DMS153 (cell line): ENCODE results near the gene RASGEF1C.
"Not testable (repeated sequence)": the region's sequence is repeated elsewhere in the genome, so short reads cannot be mapped to it uniquely, and the experiment has no call there.

Experiments
- DNase-seq: peaks from one replicate; lab custom pipeline; 2025; lab: John Stamatoyannopoulos, UW

Gene RASGEF1C

DNA sequence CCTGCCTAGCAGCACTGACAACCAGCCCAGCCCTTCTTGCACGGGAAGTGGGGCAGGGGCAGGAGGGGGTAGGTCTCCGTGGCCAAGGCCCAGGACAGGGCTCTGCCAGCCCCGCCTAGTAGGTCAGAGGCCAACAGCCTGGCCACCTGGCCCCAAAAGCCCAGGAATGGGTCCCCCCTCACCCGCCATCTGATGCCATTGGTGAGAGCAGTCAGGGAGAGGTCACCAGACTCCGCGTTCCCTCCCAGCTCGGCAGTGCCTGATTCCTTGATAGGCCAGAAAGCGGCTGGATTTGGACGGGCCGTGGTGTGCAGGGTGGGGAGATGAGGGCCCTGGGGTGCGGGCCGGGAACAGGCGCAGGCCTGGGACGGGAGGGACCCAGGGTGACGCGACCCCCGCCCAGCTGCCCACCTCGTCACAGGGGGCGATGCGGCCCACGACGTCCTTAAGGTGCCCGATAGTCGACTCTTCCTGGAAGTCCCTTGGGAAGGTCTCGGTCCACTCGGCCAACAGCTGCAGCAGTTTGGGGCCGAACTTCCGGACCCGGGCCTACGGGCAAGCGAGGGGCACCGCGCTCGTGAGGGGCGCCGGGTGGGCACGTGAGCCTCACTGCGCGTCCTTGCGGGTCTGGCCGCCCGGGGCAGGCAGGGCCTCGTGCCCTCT lies 72.9 kb downstream of the RASGEF1C start:
- no peak for DNase-seq

DNA sequence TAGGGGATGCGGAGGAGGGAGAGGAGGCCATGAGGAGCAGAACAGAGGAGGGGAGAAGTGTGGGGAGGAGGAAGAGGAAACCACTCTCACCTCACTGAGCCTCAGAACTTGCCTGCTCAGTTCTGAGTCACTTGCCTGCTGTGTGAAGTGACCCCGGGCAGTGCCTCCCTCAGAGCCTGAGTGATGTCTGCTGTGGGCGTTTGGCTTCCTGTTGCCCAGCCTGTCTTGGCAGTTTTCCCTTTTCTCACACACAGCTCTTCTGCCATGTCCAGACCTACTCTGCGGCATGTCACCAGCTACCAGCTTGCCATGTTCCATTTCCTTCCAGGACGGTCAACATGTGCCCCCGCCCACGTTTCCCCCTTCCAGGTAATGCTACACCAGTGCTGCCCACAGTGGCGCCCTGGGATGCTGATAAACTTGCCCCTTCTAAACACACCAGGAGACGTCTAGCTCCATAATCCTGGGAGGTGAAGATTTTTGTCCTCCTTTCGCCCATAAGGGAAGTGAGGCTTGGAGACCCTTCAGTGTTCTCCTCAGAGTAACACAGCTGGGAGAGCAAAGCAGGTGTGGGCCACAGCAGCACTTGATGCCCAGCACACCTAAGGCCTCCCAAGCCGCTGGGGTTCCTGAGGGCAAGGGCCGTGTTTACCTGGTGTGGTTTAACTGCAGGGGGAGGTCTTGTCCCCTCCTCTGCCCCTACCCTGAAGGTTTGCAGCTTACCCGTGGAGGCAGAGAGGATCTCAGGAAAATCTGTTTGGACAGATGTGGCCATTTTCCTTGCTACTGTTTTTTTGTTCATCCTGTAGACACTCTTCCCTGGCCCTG lies 73.7 kb downstream of the RASGEF1C start:
- no peak for DNase-seq

DNA sequence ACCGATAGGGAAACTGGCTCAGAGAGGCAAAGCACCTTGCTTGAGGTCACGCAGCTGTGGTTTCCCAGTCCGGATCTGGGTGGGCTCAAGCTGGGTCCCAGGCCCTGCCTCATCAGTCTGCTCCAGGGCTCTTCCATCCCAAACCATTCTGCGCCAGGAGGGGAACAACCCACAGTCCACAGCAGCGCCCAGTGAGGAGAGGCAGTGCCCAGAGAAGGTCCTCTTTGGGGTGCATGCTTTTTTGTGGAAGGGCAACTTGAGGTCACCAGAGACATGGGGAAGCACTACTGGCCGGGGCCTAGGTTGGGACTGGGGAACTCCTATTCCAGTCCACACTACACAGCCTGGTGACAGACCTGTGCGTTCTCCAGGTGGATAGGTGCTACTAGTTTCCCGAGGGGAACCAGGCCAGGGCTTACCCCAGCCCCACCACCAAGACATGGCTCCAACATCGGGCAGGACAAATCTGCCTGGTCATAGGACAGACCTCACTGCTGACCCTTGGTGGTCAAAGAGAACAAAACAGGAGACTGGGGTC lies 75.0 kb downstream of the RASGEF1C start:
- DNase-seq, result no peak

DNA sequence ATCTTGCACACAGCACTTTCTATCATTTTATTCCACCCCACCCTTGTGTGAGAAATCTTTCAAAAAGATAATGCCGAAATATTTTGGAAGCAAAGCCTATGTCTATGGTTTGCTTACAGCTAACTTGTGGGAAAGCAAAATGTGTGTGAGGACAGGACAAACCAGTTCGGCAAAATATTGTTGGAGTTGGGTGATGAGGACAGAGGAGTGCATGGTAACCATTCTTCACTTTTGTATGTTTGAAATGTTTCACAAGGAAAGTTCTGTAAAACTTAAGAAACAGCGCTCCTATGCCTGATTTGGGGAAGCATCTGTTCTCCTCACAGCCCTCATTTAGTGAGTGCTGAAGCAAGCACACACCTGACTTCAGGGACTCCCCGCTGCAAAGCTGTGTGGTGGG lies 75.5 kb downstream of the RASGEF1C start:
- no peak for DNase-seq

DNA sequence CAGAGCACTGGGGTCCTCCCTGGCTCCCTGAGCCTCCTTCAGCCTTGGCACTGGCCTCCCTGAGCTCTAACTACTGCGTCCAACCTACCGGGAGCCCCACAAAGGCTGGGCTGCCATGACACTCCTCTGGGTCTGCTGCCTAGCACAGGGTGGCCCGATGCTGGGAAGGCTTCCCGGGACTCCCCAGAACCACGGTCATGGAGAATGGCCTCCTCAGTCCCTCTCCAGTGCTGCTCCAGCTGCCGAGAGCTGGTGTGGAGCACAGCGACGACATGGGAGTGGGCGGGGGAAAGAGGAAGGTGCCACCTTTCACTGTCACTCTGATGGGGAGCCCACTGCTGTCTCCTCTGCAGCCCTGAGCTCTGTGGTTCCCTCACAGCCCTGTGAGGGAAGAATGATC lies 76.0 kb downstream of the RASGEF1C start:
- DNase-seq, result no peak

DNA sequence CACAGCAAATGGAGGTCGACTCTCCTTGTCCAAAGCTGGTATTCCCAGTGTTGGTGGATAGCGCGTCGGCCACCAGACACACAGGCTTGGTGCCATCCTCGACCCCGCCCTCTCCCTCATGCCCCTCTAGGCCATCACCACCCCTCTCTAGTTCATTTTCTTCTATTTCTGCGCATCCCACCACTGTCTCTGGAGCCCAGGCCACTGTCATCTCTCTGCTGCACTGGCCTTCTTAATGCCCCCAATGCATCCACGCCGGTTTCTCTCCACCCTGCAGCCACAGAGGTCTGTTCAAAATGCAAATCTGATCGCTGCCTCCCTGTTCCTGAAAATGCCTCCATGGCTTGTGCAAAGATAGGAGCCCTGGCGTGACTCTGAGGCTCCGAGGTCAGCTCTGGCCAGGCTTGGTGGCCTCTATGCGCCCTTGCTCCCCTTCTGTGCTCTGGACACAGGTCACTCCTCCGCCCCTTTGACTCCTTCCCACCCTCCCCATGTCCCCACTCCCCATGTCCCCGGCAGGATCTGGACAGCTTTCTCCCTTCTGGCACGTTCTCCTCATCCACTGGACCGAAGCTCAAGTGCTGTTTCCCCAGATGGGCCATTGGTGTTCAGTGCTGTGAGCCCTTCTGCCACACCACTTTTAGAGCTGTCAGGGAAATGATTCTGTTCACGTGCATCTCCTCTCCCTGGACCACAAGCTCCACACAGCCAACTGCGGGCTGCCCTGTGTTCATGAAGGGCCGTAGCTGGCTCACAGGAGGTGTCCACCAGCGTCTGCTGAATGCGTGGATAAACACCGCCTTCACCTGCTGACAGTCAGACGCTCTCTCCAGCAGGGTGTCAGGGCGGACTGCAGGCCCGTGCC lies 77.9 kb downstream of the RASGEF1C start:
- no peak for DNase-seq

DNA sequence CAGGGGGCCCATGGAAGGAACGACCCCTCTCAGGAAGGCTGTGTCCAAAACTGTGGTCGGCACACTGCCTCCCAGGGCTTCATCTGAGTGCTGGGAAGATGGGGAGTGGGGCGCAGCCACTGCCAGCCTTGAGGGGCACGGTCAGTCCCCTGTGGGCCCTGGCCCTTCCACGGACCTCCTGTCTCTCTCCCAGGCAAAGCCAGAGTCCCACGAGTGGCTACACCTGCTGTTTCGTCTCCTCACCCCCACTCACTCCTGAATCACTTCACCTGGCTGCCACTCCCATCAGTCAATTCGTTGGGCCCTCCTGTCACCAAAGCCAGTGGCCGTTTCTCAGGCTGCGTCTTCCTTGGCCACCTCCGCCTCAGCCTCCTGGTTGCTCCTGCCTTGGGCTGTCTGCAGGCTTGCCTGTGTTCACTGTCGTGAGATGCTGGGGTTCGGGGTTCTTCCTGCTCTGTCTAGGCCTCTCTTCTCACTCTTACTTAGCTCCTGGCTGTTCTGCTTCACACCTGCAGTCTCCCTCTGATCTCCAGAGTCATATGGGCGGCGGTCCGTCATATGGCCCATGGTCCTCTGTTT lies 78.6 kb downstream of the RASGEF1C start:
- no peak for DNase-seq

DNA sequence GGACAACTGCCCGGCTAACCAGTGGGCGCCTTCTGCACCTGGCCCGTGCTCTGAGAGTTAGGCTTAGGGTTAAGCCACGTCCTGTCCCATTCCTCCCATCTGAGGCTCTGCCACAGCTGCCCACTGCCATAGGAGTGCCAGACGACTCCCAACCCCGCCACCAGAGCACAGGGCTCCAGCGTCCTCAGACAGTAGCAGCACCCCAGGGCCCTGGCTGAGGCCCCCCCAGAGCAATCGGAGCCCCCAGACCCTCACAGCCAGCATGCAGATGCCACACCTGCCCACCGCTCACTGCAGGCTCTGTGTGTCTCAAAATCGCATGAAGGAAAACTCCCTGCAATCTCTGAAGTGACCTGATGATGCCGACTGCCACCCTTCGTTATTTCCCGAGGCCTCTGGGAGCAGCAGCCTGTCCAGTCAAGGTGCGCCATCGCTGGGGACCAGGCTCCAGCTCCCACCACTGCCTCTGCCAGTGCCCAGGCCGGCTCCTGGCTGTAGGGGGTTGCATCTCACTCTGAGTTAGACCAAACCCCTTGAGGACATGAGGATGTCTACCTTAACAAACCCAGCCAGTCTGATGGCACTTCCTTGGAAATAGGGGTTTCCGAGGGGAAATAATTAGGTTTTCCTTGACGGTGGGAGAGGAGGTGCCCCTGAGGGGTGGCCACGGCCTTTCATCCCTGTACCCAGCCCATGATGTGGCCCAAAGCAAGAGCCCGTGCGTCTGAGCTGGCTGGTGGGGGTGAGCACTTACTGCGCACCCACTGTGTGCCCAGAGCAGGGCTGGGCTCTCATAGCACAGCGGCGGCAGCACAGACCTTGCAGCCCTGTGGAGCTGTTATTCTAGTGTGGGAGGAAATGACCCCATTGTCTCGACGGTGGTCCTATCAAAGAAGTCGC lies 79.5 kb downstream of the RASGEF1C start:
- DNase-seq, result no peak

DNA sequence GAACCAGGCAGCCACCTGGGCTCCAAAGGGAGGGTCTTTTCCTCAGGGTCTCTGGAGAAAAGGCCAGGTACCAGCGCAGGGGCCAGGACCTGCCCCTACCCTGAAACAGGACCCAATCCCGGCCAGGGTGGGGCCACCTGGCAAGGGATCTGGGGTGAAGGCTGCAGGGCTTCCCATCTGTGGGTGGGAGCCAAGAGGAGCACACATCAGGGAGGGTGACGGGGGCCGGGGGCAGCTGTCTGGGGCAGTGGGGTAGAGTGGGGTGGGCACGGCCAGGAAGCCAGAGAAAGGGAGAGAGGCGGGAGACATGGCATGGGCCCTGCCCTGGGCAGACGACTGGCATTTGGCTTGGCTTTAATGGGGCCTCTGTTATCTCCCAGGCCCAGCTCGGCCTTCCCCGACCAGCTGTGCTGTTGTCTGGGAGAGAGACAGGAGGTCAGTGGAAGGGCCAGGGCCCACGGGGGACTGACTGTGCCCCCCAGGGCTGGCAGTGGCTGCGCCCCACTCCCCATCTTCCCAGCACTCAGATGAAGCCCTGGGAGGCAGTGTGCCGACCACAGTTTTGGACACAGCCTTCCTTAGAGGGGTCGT lies 80.2 kb downstream of the RASGEF1C start:
- no peak for DNase-seq

DNA sequence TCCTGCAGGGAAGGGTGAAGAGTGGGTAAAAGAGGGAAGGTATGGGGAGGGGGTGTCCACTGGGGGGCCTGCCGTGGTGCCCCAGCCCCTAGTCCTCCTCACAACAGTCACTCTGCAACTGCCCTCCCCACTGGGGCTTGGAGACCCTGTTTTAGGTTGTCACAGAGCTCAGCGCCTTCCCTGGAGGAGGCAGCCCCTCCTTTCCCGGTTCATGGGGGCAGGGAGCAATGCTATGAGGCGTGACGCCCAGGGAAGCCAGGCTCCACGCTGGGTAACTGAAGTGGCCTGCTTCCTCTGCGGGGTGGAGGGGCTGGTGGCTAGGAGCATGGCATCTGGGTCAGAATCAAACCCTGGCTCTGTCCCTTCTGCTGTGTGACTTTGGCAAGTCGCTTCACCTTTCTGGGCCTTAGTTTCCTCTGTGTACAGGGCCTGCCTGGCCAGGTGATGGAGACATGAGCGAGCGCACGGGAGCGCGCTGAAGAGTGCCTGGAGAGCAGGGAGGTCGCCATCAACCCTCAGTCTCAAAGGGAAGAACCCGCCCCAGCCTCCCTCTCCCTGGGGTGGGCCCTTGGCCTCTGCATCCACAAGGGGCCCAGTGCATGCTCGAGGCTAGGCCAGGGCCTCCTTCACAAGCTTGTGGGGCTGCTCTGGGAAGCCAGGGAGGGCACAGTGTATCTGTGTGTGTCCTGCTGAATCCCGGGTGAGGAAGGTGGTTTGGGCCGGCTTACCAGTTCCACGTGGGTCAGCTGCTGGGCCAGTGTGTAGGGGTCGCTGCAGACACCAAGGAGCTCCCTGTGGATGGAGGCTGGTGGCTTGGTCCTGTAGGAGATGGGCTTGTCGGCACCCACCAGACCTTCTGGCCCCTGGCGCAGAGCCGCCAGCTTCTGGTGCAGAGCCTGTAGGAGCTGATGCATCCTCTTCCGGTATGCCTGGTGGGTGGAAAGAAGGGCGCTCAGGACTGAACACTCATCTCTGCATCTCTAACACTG lies 81.0 kb downstream of the RASGEF1C start:
- DNase-seq, result no peak

DNA sequence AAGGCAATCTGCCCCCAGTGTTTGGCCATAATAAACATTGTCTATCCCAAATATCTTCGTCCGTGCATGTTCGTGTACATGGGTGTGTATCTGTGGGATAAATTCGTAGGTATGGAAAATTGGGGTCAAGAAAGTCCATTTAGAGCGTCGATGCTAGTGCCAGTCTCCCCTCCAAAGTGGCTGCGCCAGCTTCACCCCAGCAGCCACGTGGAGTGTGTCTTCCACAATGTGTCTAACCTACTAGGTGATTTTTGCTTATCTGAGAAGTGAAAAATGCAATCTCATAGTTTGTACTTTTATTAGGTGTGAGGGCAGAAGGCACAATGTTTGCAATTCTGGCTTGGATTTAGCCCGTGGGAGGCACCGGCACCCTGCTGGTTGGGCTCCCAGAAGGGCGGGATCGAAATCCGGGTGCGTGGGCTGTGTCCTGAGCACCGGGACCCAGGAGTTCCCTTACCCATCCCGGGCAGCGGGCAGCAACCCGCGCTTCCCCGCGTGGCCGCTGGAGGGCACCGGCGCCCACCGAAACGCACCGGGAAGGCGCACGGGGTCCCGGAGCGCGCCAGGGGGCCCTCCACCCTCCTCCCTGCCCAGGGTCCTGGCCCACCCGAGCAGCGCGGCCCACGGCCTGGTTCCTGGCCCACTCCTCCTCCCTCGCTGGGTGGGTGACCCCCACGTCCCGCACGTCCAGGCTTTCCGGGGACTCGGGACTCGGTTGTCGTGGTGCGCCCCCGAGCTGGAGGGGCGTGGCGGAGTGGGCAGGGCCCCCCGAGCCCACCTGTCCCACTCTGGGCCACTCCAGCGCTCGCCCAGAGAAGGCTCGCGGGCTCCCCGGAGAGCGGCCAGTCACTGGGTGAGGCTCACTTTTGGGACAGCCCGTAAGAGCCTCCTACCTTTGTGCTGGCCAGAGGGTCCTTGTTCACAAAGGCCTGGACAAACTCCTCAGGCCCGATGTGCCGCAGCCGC lies 82.0 kb downstream of the RASGEF1C start:
- no peak for DNase-seq

DNA sequence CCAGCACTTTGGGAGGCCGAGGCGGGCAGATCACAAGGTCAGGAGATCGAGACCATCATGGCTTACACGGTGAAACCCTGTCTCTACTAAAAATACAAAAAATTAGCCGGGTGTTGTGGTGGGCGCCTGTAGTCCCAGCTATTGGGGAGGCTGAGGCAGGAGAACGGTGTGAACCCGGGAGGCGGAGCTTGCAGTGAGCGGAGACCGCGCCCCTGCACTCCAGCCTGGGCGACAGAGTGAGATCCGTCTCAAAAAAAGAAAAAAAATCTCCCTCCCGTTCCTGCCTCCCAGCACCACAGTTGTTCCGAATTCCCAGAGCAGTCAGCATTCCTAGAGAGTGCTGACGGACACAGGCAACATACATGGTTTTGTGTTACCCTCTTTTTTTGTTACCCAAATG lies 82.9 kb downstream of the RASGEF1C start:
- DNase-seq, result not testable (repeated sequence)

DNA sequence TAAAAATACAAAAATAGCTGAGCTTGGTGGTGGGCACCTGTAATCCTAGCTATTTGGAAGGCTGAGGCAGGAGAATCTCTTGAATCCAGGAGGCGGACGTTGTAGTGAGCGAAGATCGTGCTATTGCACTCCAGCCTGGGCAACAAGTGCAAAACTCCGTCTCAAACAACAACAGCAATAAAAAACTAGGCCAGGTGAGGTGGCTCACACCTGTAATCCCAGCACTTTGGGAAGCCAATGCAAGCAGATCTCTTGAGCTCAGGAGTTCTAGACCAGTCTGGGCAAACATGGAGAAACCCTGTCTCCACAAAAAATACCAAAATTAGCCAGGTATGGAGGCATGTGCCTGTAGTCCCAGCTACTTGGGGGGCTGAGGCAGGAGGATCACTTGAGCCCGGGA lies 84.3 kb downstream of the RASGEF1C start:
- not testable (repeated sequence) for DNase-seq

DNA sequence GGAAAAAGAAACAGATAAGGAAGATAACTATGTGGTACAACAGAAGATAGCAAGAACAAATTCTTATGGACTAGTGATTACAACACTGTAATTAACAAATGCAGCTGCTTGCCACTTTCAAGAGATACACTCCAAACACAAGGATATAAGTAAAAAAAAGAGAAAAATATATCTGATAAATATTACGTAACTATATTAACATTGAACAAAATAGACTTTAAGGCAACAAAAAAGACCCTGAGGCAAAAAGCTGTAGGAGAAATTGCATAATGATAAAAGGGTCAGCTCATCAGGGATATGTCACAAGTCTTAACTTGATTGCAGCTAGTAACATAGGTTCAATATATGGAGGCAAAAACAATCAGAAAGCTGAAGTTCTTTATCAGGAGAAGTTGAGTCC lies 86.1 kb downstream of the RASGEF1C start:
- no peak for DNase-seq

DNA sequence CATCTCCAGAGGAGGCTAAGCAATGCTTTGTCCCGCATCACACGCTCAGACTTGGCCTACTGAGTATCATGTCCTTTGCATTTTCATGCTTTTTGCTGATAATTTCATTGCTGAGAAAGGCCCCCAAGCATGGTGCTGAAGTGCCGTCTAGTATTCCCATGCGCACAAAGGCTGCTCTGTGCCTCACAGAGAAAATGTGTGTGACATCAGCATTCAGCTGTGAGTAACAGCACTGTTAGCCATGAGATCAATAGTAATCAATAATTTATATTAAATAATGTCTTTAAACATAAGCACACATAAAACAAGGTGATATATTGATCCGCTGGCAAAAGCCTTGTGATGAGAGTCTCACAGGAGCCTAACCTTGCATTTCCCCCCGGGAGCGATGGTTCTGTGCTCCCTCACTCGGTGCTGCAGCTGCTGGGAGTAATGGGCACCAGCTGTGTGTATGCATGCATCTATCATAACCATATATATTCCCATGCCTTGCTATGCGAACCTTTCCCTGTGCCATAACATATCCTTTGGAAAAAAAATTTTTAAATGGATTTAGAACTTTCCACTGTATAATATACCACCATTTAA lies 87.1 kb downstream of the RASGEF1C start:
- no peak for DNase-seq

DNA sequence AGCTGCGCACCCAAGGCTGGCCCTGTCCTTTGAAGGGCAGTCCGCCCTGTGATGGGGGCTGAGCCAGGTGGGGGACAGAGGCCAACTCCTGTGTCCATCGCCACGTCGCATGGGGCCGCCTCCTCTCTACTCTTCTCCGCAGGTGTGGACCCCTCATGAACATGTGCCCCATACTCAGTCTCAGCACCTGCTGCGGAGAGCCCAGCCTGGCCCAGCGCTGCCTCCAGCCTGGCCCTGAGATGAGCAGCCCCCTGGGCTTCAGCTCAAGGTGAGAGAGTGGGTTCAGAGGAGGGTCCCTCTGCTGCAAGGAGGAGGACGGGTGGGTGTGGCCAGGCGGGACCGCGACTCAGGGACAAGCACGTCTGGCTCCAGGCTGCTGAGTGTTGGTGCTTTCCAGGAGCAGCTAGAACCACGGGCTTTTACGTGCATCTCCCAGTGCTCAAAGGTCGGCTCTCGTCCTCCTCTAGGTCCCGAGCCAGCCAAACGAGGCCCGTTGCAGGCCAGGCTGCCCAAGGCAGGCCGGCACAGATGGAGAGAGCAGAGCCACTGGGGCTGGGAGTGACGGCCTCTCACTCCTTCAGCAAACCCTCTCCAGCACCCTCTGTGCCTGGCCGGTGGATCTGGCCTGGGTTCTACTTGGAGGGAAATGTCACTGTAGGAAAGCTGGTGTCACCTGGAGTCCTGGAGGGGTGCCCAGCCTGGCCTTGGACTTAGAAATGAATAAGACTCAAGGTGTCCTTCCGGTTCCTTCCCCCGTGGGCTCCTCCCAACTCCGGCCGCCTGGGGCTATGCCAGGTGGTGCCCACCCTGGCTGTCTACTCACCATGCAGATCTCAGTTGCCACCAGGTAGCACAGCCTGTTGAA lies 88.5 kb downstream of the RASGEF1C start:
- no peak for DNase-seq

DNA sequence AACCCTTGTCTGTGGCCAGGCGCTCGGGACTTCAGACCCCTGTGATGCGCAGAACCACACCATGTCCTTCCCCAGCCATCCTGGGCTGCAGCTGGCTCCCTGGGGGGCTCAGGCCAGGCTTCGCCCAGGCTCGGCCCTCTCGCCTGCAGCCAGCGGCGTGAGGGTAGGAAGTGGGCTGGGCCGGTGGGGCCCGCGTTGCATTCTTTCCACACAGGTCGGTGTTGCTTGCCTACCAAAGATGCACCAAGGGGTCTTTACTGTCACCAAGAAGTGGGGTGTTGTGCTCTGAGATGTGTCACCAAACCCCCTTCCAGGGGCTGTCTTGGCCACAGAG lies 89.1 kb downstream of the RASGEF1C start:
- no peak for DNase-seq
